ENCODE measurements around the gene LAX1.

DNA sequence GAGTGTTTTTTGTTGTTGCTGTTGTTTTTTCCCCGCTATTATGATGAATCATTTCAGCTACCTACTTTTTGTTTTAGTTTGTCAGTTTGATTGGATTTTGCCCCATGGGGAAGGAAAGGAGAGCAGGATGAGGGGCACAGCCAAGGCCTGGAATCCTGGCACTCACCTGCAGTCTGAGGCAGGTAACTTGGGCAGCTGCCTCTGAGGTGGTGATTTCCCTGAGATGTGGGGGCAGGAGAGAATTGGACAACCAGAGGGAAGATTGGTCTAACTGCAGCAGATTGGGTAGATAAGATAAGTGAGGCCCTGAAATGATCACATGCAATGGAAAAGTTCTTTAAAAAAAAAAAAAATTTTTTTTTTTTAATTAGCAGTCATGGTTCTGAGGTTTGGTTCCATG is 1.5 kb upstream of the LAX1 start:
- TF ChIP-seq, protein P1, sequence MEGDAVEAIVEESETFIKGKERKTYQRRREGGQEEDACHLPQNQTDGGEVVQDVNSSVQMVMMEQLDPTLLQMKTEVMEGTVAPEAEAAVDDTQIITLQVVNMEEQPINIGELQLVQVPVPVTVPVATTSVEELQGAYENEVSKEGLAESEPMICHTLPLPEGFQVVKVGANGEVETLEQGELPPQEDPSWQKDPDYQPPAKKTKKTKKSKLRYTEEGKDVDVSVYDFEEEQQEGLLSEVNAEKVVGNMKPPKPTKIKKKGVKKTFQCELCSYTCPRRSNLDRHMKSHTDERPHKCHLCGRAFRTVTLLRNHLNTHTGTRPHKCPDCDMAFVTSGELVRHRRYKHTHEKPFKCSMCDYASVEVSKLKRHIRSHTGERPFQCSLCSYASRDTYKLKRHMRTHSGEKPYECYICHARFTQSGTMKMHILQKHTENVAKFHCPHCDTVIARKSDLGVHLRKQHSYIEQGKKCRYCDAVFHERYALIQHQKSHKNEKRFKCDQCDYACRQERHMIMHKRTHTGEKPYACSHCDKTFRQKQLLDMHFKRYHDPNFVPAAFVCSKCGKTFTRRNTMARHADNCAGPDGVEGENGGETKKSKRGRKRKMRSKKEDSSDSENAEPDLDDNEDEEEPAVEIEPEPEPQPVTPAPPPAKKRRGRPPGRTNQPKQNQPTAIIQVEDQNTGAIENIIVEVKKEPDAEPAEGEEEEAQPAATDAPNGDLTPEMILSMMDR (conservative IDR thresholded peaks at IDR 0.05; ENCODE audit: low read length) = no peak
- no peak for TF ChIP-seq EZH2phosphoT487 (IDR thresholded peaks at IDR 0.05; ENCODE audit: borderline replicate concordance)
